Adrenal gland (tissue), 12 donors: ENCODE measurements around the gene NIPAL4. TPM values are rescaled to one million over a fixed set of nuclear protein-coding genes. Genes with fewer than 3 reads are reported as not detected.
A peak's percentile ranks its signal among the peaks of the same experiment; 100 is the strongest.

Source experiments
- DNase-seq, 7 donors: peaks; one replicate each; pipeline ENCODE4 v3.0.0-alpha.2; 2019 to 2020
- H3K27ac ChIP-seq, 5 donors: fragments of 200-600 bp; sonication (generic) in 4 of 5; 1 replicate in 3 of 5; 2 replicates in 2 of 5; pipeline versions ENCODE4 v1.5.1 to v1.8.0; 2016 to 2020; ENCODE audit warnings: mild to moderate bottlenecking in 1 of 5
- H3K27me3 ChIP-seq: fragments of 200-600 bp; 2 replicates; pipeline ENCODE4 v1.8.0; 2021
- H3K36me3 ChIP-seq, 2 donors: fragments of 200-600 bp; replicated peaks in 1 of 2; 1 replicate in 1 of 2; 2 replicates in 1 of 2; pipeline versions ENCODE4 v1.5.1 to v1.8.0; 2018 to 2022
- H3K4me1 ChIP-seq, 2 donors: fragments of 200-600 bp; replicated peaks in 1 of 2; 1 replicate in 1 of 2; 2 replicates in 1 of 2; pipeline versions ENCODE4 v1.5.1 to v1.8.0; 2018 to 2021
- H3K4me3 ChIP-seq, 4 donors: fragments of 200-600 bp; sonication (generic) in 3 of 4; one replicate each; pipeline ENCODE4 v1.5.1; 2016 to 2018
- H3K9me3 ChIP-seq, 3 donors: fragments of 200-600 bp; sonication (generic) in 1 of 3; replicated peaks in 1 of 3; 1 replicate in 2 of 3; 2 replicates in 1 of 3; pipeline versions ENCODE4 v1.5.1 to v1.8.0; 2016 to 2021
- POLR2A ChIP-seq, 2 donors: fragments of 450-650 bp; IDR thresholded peaks; one replicate each; pipeline ENCODE4 v1.6.1; 2017; ENCODE audit warnings: antibody characterized with exemption in 2 of 2, mild to moderate bottlenecking in 2 of 2, moderate library complexity in 1 of 2
- WGBS, 4 donors: extraction: QIAGEN DNeasy Blood & Tissue Kit in 2 of 4; methylation state at CpG; one replicate each; pipeline versions ENCODE4 v1.1.5 to v1.1.7; 2013 to 2017; 5-methylcytosine and 5-hydroxymethylcytosine counted together
- intact Hi-C, 2 donors: fragments of 100-400 bp; cut with DNase I; formaldehyde crosslinking; loops; one replicate each; pipeline versions ENCODE4 v1.14.1 to v1.15.0; 2022 to 2023
- polyA plus RNA-seq, 3 donors: library from polyadenylated mRNA; stranded (reverse); fragments of 200-250 nt in 2 of 3; fragments of 350-450 nt in 1 of 3; fragmentation: Illumina TruSeq in 1 of 3; extraction: RNeasy Lipid Tissue Mini Kit (QIAGEN cat#74804) in 1 of 3; gene quantifications; one replicate each; pipeline ENCODE4 v1.2.3, GENCODE V29; 2013 to 2014
- total RNA-seq, 9 donors: library from RNA; depleted of rRNA in 4 of 9; stranded (reverse); fragments of >200 nt in 4 of 9; fragments of 120-200 nt in 1 of 9; fragmentation: NEBNext Ultra II Directional in 1 of 9; extraction: Animal tissue kit (Norgen Biotek cat#: 25700) in 1 of 9; gene quantifications; one replicate each; pipeline versions ENCODE4 v1.1.0 to v1.2.4, GENCODE V29; 2013 to 2023
- TF ChIP-seq, protein P1 (sequence below), 6 experiments: fragments of 450-650 bp in 4 of 6; fragments of 200-600 bp in 2 of 6; sonication (generic) in 1 of 6; IDR thresholded peaks; 1 replicate in 5 of 6; 2 replicates in 1 of 6; pipeline versions ENCODE4 v1.5.1 to v1.8.0; 2016 to 2021; ENCODE audit warnings: antibody characterized with exemption in 6 of 6, mild to moderate bottlenecking in 2 of 6, moderate library complexity in 1 of 6
- donor health status: healthy with polysubstance abuse.
- donor health status: Bipolar disorder and iron deficiency.
- donor health status: DM: yes; HTN: yes; CAD: no.
- donor health status: DM: no; HTN: no; CAD: no.
- donor health status: DM: no; HTN: no; CAD: no.
- donor health status: DM: yes; HTN: yes; CAD: no.

NIPAL4 gene
- total and polyA plus RNA-seq, 12 donors, result 0.08 to 0.20 (median 0.12) TPM; not detected in 8

GRCh38 chr5:157518963-157519362, 59.0 kb downstream of the NIPAL4 start:
- Histone ChIP-seq H3K27ac (no peak overlapping the region), H3K9me3 (no peaks in the 10 kb centered on the region), H3K36me3 (no peaks in the 10 kb centered on the region), H3K27me3 (no peaks in the 10 kb centered on the region), H3K4me1 (peaks cover 19 to 34% of the 10 kb centered on the region in 2 donors), H3K4me3 (no peak overlapping the region)
- intact Hi-C loops, result no loop called here
- TF ChIP-seq POLR2A (IDR thresholded peaks at IDR 0.05), result no peak
- TF ChIP-seq, protein P1, sequence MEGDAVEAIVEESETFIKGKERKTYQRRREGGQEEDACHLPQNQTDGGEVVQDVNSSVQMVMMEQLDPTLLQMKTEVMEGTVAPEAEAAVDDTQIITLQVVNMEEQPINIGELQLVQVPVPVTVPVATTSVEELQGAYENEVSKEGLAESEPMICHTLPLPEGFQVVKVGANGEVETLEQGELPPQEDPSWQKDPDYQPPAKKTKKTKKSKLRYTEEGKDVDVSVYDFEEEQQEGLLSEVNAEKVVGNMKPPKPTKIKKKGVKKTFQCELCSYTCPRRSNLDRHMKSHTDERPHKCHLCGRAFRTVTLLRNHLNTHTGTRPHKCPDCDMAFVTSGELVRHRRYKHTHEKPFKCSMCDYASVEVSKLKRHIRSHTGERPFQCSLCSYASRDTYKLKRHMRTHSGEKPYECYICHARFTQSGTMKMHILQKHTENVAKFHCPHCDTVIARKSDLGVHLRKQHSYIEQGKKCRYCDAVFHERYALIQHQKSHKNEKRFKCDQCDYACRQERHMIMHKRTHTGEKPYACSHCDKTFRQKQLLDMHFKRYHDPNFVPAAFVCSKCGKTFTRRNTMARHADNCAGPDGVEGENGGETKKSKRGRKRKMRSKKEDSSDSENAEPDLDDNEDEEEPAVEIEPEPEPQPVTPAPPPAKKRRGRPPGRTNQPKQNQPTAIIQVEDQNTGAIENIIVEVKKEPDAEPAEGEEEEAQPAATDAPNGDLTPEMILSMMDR (IDR thresholded peaks at IDR 0.05), result no peak
- DNase-seq, result no peak
- 90 to 96% (median 94%) methylated on average over 6 of the region's 6 CpGs for WGBS, 4 donors

GRCh38 chr5:157519579-157520253, 59.7 kb downstream of the NIPAL4 start:
- no peak for DNase-seq
- H3K4me1 ChIP-seq, result peaks cover 19 to 34% of the 10 kb centered on the region in 2 donors
- WGBS, 4 donors, result 93 to 96% (median 94%) methylated on average over 7 to 9 of the region's 9 CpGs
- no peaks in the 10 kb centered on the region for H3K36me3 ChIP-seq
- no peak overlapping the region for H3K4me3 ChIP-seq
- H3K9me3 ChIP-seq, result no peaks in the 10 kb centered on the region
- TF ChIP-seq, protein P1 (IDR thresholded peaks at IDR 0.05), result no peak
- no peak for TF ChIP-seq POLR2A (IDR thresholded peaks at IDR 0.05)
- intact Hi-C loops, result no loop called here
- H3K27me3 ChIP-seq, result no peaks in the 10 kb centered on the region
- H3K27ac ChIP-seq, result no peak overlapping the region

DNA sequence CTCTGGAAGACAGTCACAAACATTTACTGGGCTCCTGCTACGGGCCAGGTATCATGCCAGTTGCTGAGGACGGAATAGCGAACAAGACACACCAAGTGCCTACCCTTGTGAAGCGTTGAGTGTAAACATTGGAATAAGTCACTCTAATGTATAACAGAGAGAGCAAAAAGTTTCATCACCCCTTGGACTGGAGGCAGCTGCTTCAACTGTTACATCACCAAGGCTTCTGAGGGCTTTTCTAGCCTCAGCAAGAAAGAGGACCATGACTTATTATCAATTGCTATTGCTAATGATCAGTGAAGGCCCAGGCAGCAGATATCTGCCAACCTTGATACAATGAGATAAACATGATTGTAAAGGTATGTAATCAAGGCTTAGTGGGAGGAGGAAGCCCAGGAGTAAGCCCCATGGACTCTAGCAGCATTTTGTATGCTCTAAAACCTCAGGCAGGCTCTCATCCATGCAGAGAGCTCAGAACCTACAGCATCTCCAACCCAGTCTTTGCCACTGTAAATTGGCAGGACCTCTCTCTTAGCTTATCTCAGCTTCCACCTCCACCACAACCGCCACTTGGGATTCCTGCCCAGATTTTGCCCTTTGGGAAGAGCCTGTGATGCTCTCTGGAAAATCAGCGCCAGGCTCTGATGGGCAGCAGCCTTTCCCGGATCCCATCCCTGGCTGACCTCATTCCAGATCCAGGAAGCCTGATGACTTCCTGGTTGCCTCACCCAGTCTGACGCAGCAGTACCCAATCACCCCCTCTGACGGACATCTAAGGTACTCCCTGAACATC, 61.1 kb downstream of the NIPAL4 start:
- no peak for TF ChIP-seq POLR2A (IDR thresholded peaks at IDR 0.05)
- TF ChIP-seq, protein P1 (IDR thresholded peaks at IDR 0.05), result no peak
- Histone ChIP-seq H3K9me3 (no peaks in the 10 kb centered on the region), H3K4me1 (peaks cover 12 to 23% of the 10 kb centered on the region in 2 donors), H3K27me3 (no peaks in the 10 kb centered on the region), H3K36me3 (no peaks in the 10 kb centered on the region), H3K27ac (peak overlapping the region in 2 of 5 donors; percentile 45 to 73), H3K4me3 (no peak overlapping the region)
- DNase-seq, result peak in 6 of 7 donors; percentile 59 to 78 (median 66)
- intact Hi-C loops, result no loop called here
- WGBS, 4 donors, result 60 to 75% (median 71%) methylated on average over 7 to 9 of the region's 9 CpGs

DNA sequence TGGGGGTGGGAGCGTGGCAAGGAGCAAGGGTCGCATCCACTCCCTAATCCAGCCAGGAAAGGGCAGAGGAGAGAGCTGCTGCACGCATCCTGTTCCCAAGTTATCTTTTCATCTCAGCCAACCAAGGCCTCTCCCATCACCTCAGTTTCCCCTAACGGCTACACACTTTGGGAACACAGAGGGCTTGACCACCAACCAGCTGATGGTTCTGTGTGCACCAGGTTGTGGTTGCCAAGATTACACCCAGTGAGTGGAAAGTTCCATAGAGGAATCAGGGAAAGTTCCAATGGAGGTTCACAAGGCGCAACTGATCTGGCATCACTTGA, 61.7 kb downstream of the NIPAL4 start:
- 84 to 92% (median 90%) methylated on average over 5 of the region's 5 CpGs for WGBS, 4 donors
- Histone ChIP-seq H3K9me3 (no peaks in the 10 kb centered on the region), H3K4me3 (no peak overlapping the region), H3K27me3 (no peaks in the 10 kb centered on the region), H3K36me3 (no peaks in the 10 kb centered on the region), H3K4me1 (peaks cover 6 to 18% of the 10 kb centered on the region in 2 donors), H3K27ac (peak overlapping the region in 1 of 5 donors; percentile 73)
- no peak for TF ChIP-seq POLR2A (IDR thresholded peaks at IDR 0.05)
- TF ChIP-seq, protein P1 (IDR thresholded peaks at IDR 0.05), result no peak
- no peak for DNase-seq
- intact Hi-C loops, result no loop called here
